HepG2 (cell line): ENCODE results near the gene RAB30. TPM values are rescaled to one million over a fixed set of nuclear protein-coding genes. Genes with fewer than 3 reads are reported as not detected.

Source experiments
- ATAC-seq: fragments of 200-7000 bp; cut with Tn5 transposase; 3 replicates; pipeline ENCODE4 v1.9.1; 2020; ENCODE audit warnings: mild to moderate bottlenecking, moderate library complexity
- BruUV-seq: library from RNA; stranded (reverse); fragments of 400-500 nt; replicated peaks from 2 replicates; lab custom pipeline; 2021; lab: Mats Ljungman, UMichigan
- CTCF ChIA-PET: fragments of 300-600 bp; formaldehyde crosslinking; extraction: SDS; loops from one replicate; lab custom pipeline; 2021; ENCODE audit warnings: low total read pairs, inconsistent platforms, low intra/inter-chr PET ratio; lab: Yijun Ruan, JAX
- POLR2A ChIA-PET: fragments of 350-600 bp; sonication (Branson Sonifier 250); formaldehyde crosslinking; loops from one replicate; lab custom pipeline; 2020; ENCODE audit warnings: antibody characterized with exemption, inconsistent platforms; lab: Yijun Ruan, JAX
- DNase-seq: peaks from one replicate; pipeline ENCODE4 v3.0.0-alpha.2; 2015; ENCODE audit warnings: low spot score
- FAIRE-seq: peaks from 3 replicates; lab custom pipeline; 2011; peaks lifted over from hg19 to GRCh38; lab: Jason Lieb, UNC
- H2AFZ ChIP-seq: one replicate; pipeline ENCODE4 v1.6.1; 2011; ENCODE audit warnings: low read length, inconsistent platforms
- H3K27ac ChIP-seq: fragments of 300-600 bp; 3 replicates; pipeline ENCODE4 v1.8.0; 2011; ENCODE audit warnings: mixed run types, mild to moderate bottlenecking, mixed read lengths, low read length, inconsistent platforms; ENCODE audit not compliant: insufficient read depth; ENCODE audit errors: extremely low read length
- H3K27me3 ChIP-seq, 2 experiments: fragments of 200-600 bp in 1 of 2; 2 replicates in 1 of 2; 3 replicates in 1 of 2; pipeline versions ENCODE4 v1.6.0 to v1.8.0; 2011; ENCODE audit warnings: low read length in 2 of 2, mild to moderate bottlenecking in 2 of 2, moderate library complexity in 2 of 2, inconsistent platforms in 1 of 2; ENCODE audit not compliant: insufficient read depth in 2 of 2, control insufficient read depth in 1 of 2
- H3K36me3 ChIP-seq, 2 experiments: fragments of 200-600 bp in 1 of 2; replicated peaks in 1 of 2; 2 replicates in 1 of 2; 3 replicates in 1 of 2; pipeline versions ENCODE4 v1.5.1 to v1.8.0; 2011; ENCODE audit warnings: low read length in 2 of 2, inconsistent platforms in 1 of 2; ENCODE audit not compliant: insufficient read depth in 2 of 2, control insufficient read depth in 1 of 2
- H3K4me1 ChIP-seq: 2 replicates; pipeline ENCODE4 v1.5.1; 2012; ENCODE audit warnings: low read length, inconsistent platforms; ENCODE audit not compliant: insufficient read depth
- H3K4me2 ChIP-seq: 2 replicates; pipeline ENCODE4 v1.6.0; 2011; ENCODE audit warnings: low read depth, low read length, inconsistent platforms
- H3K4me3 ChIP-seq, 3 experiments: fragments of 200-600 bp in 1 of 3; sonication (generic), shearing (Covaris generic) in 1 of 3; replicated peaks in 1 of 3; 2 replicates each; pipeline ENCODE4 v1.5.1; 2011 to 2016; ENCODE audit warnings: low read length in 3 of 3, inconsistent platforms in 2 of 3, low read depth in 2 of 3, mild to moderate bottlenecking in 2 of 3, control low read depth in 1 of 3, mixed read lengths in 1 of 3; ENCODE audit not compliant: insufficient read depth in 1 of 3
- H3K79me2 ChIP-seq: one replicate; pipeline ENCODE4 v1.6.1; 2011; ENCODE audit warnings: low read length, inconsistent platforms; ENCODE audit not compliant: insufficient read depth
- H3K9ac ChIP-seq: 2 replicates; pipeline ENCODE4 v1.6.0; 2011; ENCODE audit warnings: mild to moderate bottlenecking, low read depth, low read length, inconsistent platforms; ENCODE audit not compliant: insufficient read depth
- H3K9me3 ChIP-seq: 2 replicates; pipeline ENCODE4 v1.5.1; 2012; ENCODE audit warnings: mild to moderate bottlenecking, low read length
- H4K20me1 ChIP-seq: 2 replicates; pipeline ENCODE4 v1.6.0; 2011; ENCODE audit warnings: inconsistent platforms, mild to moderate bottlenecking, low read length, moderate library complexity; ENCODE audit not compliant: insufficient read depth
- E2F2 ChIP-seq: sonication (generic); formaldehyde crosslinking; IDR thresholded peaks from 2 replicates; pipeline ENCODE4 v1.4.0; 2020; ENCODE audit warnings: missing genetic modification reagents, borderline replicate concordance
- ETV5 ChIP-seq: IDR thresholded peaks from 2 replicates; pipeline ENCODE4 v1.6.1; 2018; ENCODE audit warnings: missing biosample characterization, missing genetic modification reagents, inconsistent platforms, borderline replicate concordance
- MXD1 ChIP-seq: sonication (generic); formaldehyde crosslinking; IDR thresholded peaks from 2 replicates; pipeline ENCODE4 v1.4.0; 2020; ENCODE audit warnings: mild to moderate bottlenecking, missing genetic modification reagents
- RFXAP ChIP-seq: sonication (generic); formaldehyde crosslinking; IDR thresholded peaks from 2 replicates; pipeline ENCODE4 v1.4.0; 2020; ENCODE audit warnings: missing genetic modification reagents, borderline replicate concordance
- RNF219 ChIP-seq: sonication (generic); formaldehyde crosslinking; IDR thresholded peaks from 2 replicates; pipeline ENCODE4 v1.5.0; 2020; ENCODE audit warnings: mild to moderate bottlenecking, missing genetic modification reagents
- TEAD2 ChIP-seq: sonication (generic); formaldehyde crosslinking; IDR thresholded peaks from 2 replicates; pipeline ENCODE4 v1.9.0; 2021; ENCODE audit warnings: missing genetic modification reagents
- UBTF ChIP-seq: sonication (generic); formaldehyde crosslinking; IDR thresholded peaks from 2 replicates; pipeline ENCODE4 v1.4.0; 2020; ENCODE audit warnings: mild to moderate bottlenecking, missing genetic modification reagents
- ZBTB39 ChIP-seq: sonication (generic); formaldehyde crosslinking; IDR thresholded peaks from 2 replicates; pipeline ENCODE4 v1.5.0; 2020; ENCODE audit warnings: missing genetic modification reagents
- ZBTB7B ChIP-seq: sonication (generic); formaldehyde crosslinking; IDR thresholded peaks from 2 replicates; pipeline ENCODE4 v1.4.0; 2020; ENCODE audit warnings: missing genetic modification reagents
- in situ Hi-C: cut with HindIII; loops from 2 replicates; pipeline ENCODE4 v1.10.0; 2017; ENCODE audit warnings: low pct_unique_long_range_greater_than_20kb; ENCODE audit not compliant: extremely low pct_ligation_motif_present
- intact Hi-C: fragments of 100-400 bp; cut with micrococcal nuclease; formaldehyde crosslinking; loops from one replicate; pipeline ENCODE4 v1.10.0; 2022; ENCODE audit not compliant: unreplicated experiment
- polyA plus RNA-seq, 8 experiments: library from polyadenylated mRNA; depleted of rRNA in 3 of 8; stranded (reverse) in 7 of 8; unstranded in 1 of 8; fragments of >200 nt; fragmentation: Illumina TruSeq in 4 of 8; extraction: Trizol in 4 of 8; gene quantifications; 2 replicates each; pipeline versions ENCODE4 v1.2.1 to v1.2.3, GENCODE V29; 2011 to 2016; ENCODE audit warnings: low read depth in 4 of 8, missing spikeins in 1 of 8, mixed read lengths in 1 of 8; ENCODE audit not compliant: insufficient read depth in 1 of 8
- total RNA-seq, 5 experiments: library from RNA; depleted of rRNA; stranded (reverse); fragments of >200 nt; fragmentation: Illumina TruSeq; extraction: Trizol; gene quantifications; 2 replicates each; pipeline ENCODE4 v1.2.3, GENCODE V29; 2016; ENCODE audit warnings: low read depth in 1 of 5

The RAB30 gene
- total and polyA plus RNA-seq, 2 of the 13 experiments (the other 11 are each of a cell fraction or from before 2014, with no cell fraction given) = 3.7 to 5.0 TPM

- ATAC-seq = no peak
- FAIRE-seq = no peak
- in situ Hi-C loops (no loop called here), intact Hi-C loops (loop anchor here (10.0 kb wide), 1 partner anchor 305 kb away; the partner anchor contains the start of gene CCDC90B)
- Histone ChIP-seq H3K36me3 (peaks cover 0 to 18% of the 10 kb centered on the region in 2 experiments; a peak in 1 of 5 replicates), H3K27me3 (no peaks in the 10 kb centered on the region), H3K79me2 (no peaks in the 10 kb centered on the region), H3K9me3 (no peaks in the 10 kb centered on the region), H3K9ac (no peak overlapping the region), H3K27ac (no peak overlapping the region), H4K20me1 (no peaks in the 10 kb centered on the region), H2AFZ (no peak overlapping the region), H3K4me2 (no peak overlapping the region), H3K4me3 (no peak overlapping the region), H3K4me1 (0 out of 2 replicates have a peak, but pooled peaks cover 5% of the 10 kb centered on the region)
- CTCF ChIA-PET = no interaction called here
- no peak for TF ChIP-seq RFXAP (CRISPR knock-in tag)
- no peak for TF ChIP-seq ZBTB7B (CRISPR knock-in tag)
- TF ChIP-seq UBTF = no peak
- no TSS peak for BruUV-seq
- DNase-seq = no peak
- POLR2A ChIA-PET = no interaction called here
Measured at GRCh38 chr11:82980292-82980691, 91.4 kb downstream of the RAB30 start.

- no peak for ATAC-seq
- intact Hi-C loops = loop anchor here (10.0 kb wide), 1 partner anchor 305 kb away; the partner anchor contains the start of gene CCDC90B
- H3K27ac ChIP-seq = no peak overlapping the region
- H3K4me2 ChIP-seq = no peak overlapping the region
- no peaks in the 10 kb centered on the region for H4K20me1 ChIP-seq
- ChIA-PET POLR2A (no interaction called here), CTCF (no interaction called here)
- no peak overlapping the region for H2AFZ ChIP-seq
- no peak for FAIRE-seq
- BruUV-seq = no TSS peak
- H3K36me3 ChIP-seq = peaks cover 0 to 18% of the 10 kb centered on the region in 2 experiments; a peak in 1 of 5 replicates
- in situ Hi-C loops = no loop called here
- DNase-seq = no peak
- H3K9ac ChIP-seq = no peak overlapping the region
- 0 out of 2 replicates have a peak, but pooled peaks cover 5% of the 10 kb centered on the region for H3K4me1 ChIP-seq
- H3K27me3 ChIP-seq = no peaks in the 10 kb centered on the region
- no peak overlapping the region for H3K4me3 ChIP-seq
- no peaks in the 10 kb centered on the region for H3K79me2 ChIP-seq
- H3K9me3 ChIP-seq = no peaks in the 10 kb centered on the region
- TF ChIP-seq RNF219 (CRISPR knock-in tag) (no peak), ETV5 (CRISPR knock-in tag) (no peak), MXD1 (CRISPR knock-in tag) (no peak), E2F2 (CRISPR knock-in tag) (no peak), ZBTB39 (CRISPR knock-in tag) (no peak), TEAD2 (no peak)
Measured at GRCh38 chr11:82979824-82980223, 91.9 kb downstream of the RAB30 start.
